HepG2 (cell line): ENCODE measurements around the gene ARHGAP22.

Experiments
- AHR ChIP-seq: IDR thresholded peaks from 2 replicates; pipeline ENCODE4 v1.6.1; 2018; ENCODE audit warnings: missing genetic modification reagents, missing compliant biosample characterization
- CTCF ChIP-seq: sonication (generic); formaldehyde crosslinking; IDR thresholded peaks from 2 replicates; pipeline ENCODE4 v1.5.0; 2020; ENCODE audit warnings: mild to moderate bottlenecking, missing genetic modification reagents, moderate library complexity
- EZH2 ChIP-seq: conservative IDR thresholded peaks from 2 replicates; pipeline ENCODE4 v1.6.1; 2012; ENCODE audit warnings: mild to moderate bottlenecking, low read depth, low read length, moderate library complexity
- FOSL1 ChIP-seq: sonication (generic); formaldehyde crosslinking; IDR thresholded peaks from 2 replicates; pipeline ENCODE4 v1.9.0; 2021; ENCODE audit warnings: missing genetic modification reagents, borderline replicate concordance
- PRPF4 ChIP-seq: fragments of 200-400 bp; formaldehyde crosslinking; IDR thresholded peaks from 2 replicates; pipeline ENCODE4 v1.6.1; 2016; ENCODE audit warnings: low read length, low read depth; ENCODE audit not compliant: poor library complexity, severe bottlenecking

- no peak for TF ChIP-seq FOSL1 (CRISPR knock-in tag)
- no peak for TF ChIP-seq EZH2
- no peak for TF ChIP-seq AHR
- no peak for TF ChIP-seq PRPF4
- TF ChIP-seq CTCF (CRISPR knock-in tag): no peak
Measured at GRCh38 chr10:48400850-48401220, 204.0 kb downstream of the ARHGAP22 start.
